GM23338 (cell line): ENCODE measurements around the gene KLHL26. TPM values are rescaled to one million over a fixed set of nuclear protein-coding genes. Genes with fewer than 3 reads are reported as not detected.

ENCODE experiments used
- ATAC-seq: fragments of 200-7000 bp; cut with Tn5 transposase; 3 replicates; pipeline ENCODE4 v1.9.1; 2020
- DNase-seq: peaks from one replicate; pipeline ENCODE4 v3.0.0-alpha.2; 2015; ENCODE audit warnings: low spot score
- H2AFZ ChIP-seq: fragments of 200-600 bp; sonication (generic); 2 replicates; pipeline ENCODE4 v1.8.0; 2016; ENCODE audit warnings: antibody characterized with exemption, mild to moderate bottlenecking, moderate library complexity
- H3F3A ChIP-seq: fragments of 200-600 bp; sonication (generic); replicated peaks from 2 replicates; pipeline ENCODE4 v1.8.0; 2017; ENCODE audit warnings: antibody characterized with exemption, mixed run types, low read depth
- H3K27ac ChIP-seq: fragments of 200-600 bp; sonication (generic); 2 replicates; pipeline ENCODE4 v1.6.1; 2016; ENCODE audit warnings: low read depth
- H3K27me3 ChIP-seq: fragments of 200-600 bp; sonication (generic); 2 replicates; pipeline ENCODE4 v1.8.0; 2016; ENCODE audit warnings: mild to moderate bottlenecking, mixed run types, moderate library complexity; ENCODE audit not compliant: insufficient read depth
- H3K36me3 ChIP-seq: fragments of 200-600 bp; sonication (generic); 2 replicates; pipeline ENCODE4 v1.8.0; 2016; ENCODE audit warnings: mild to moderate bottlenecking; ENCODE audit not compliant: insufficient read depth
- H3K4me1 ChIP-seq: fragments of 200-600 bp; sonication (generic); 2 replicates; pipeline ENCODE4 v1.8.0; 2016; ENCODE audit warnings: mild to moderate bottlenecking, moderate library complexity; ENCODE audit not compliant: insufficient read depth
- H3K4me2 ChIP-seq: fragments of 200-600 bp; sonication (generic); 2 replicates; pipeline ENCODE4 v1.7.1; 2017; ENCODE audit warnings: mixed run types
- H3K4me3 ChIP-seq: fragments of 200-600 bp; sonication (generic); 2 replicates; pipeline ENCODE4 v1.6.1; 2016; ENCODE audit warnings: mixed run types
- H3K79me2 ChIP-seq: fragments of 200-600 bp; sonication (generic); replicated peaks from 2 replicates; pipeline ENCODE4 v1.8.0; 2017; ENCODE audit warnings: mild to moderate bottlenecking; ENCODE audit not compliant: insufficient read depth
- H3K9me2 ChIP-seq: fragments of 200-600 bp; sonication (generic); 2 replicates; pipeline ENCODE4 v1.8.0; 2017; ENCODE audit not compliant: insufficient read depth
- H4K20me1 ChIP-seq: fragments of 200-600 bp; sonication (generic); replicated peaks from 2 replicates; pipeline ENCODE4 v1.8.0; 2017; ENCODE audit warnings: mild to moderate bottlenecking; ENCODE audit not compliant: insufficient read depth
- H3K27ac Mint-ChIP-seq: 2 replicates; pipeline ENCODE4 v1.8.0; 2020; ENCODE audit warnings: inconsistent platforms, mild to moderate bottlenecking, moderate library complexity, mixed read lengths
- H3K27me3 Mint-ChIP-seq: 3 replicates; pipeline ENCODE4 v1.8.0; 2022; ENCODE audit warnings: low read depth, mild to moderate bottlenecking, moderate library complexity, mixed read lengths, inconsistent platforms; ENCODE audit not compliant: insufficient read depth, poor library complexity
- H3K36me3 Mint-ChIP-seq: 3 replicates; pipeline ENCODE4 v1.8.0; 2021; ENCODE audit warnings: low read depth, mild to moderate bottlenecking, inconsistent platforms, moderate library complexity, mixed read lengths
- H3K4me1 Mint-ChIP-seq: 3 replicates; pipeline ENCODE4 v1.8.0; 2020; ENCODE audit warnings: mild to moderate bottlenecking, inconsistent platforms, mixed read lengths
- H3K4me3 Mint-ChIP-seq: 3 replicates; pipeline ENCODE4 v1.8.0; 2021; ENCODE audit warnings: moderate library complexity, mild to moderate bottlenecking, inconsistent platforms, mixed read lengths
- H3K9me3 Mint-ChIP-seq: 3 replicates; pipeline ENCODE4 v1.8.0; 2020; ENCODE audit warnings: moderate library complexity, mild to moderate bottlenecking, inconsistent platforms, mixed read lengths
- CREB1 ChIP-seq: fragments of 250-450 bp; sonication (Bioruptor Pico); IDR thresholded peaks from 2 replicates; pipeline ENCODE4 v1.5.0; 2020; ENCODE audit warnings: low read depth, mild to moderate bottlenecking, moderate library complexity
- EZH2 ChIP-seq: fragments of 200-600 bp; sonication (generic); IDR thresholded peaks from one replicate; pipeline ENCODE4 v1.8.0; 2017; ENCODE audit warnings: antibody characterized with exemption, mild to moderate bottlenecking, low read depth; ENCODE audit not compliant: unreplicated experiment
- EZH2phosphoT487 ChIP-seq: fragments of 200-600 bp; sonication (generic); IDR thresholded peaks from one replicate; pipeline ENCODE4 v1.8.1; 2018; ENCODE audit warnings: antibody characterized with exemption; ENCODE audit not compliant: unreplicated experiment
- JUNB ChIP-seq: IDR thresholded peaks from one replicate; pipeline ENCODE4 v1.6.1; 2016; ENCODE audit warnings: antibody characterized with exemption; ENCODE audit not compliant: unreplicated experiment
- NANOG ChIP-seq: IDR thresholded peaks from 2 replicates; pipeline ENCODE4 v1.6.1; 2016; ENCODE audit warnings: antibody characterized with exemption, borderline replicate concordance
- POLR2AphosphoS5 ChIP-seq: IDR thresholded peaks from 2 replicates; pipeline ENCODE4 v1.6.1; 2016; ENCODE audit warnings: antibody characterized with exemption, low read depth
- STAT1 ChIP-seq: IDR thresholded peaks from one replicate; pipeline ENCODE4 v1.6.1; 2016; ENCODE audit warnings: antibody characterized with exemption; ENCODE audit not compliant: unreplicated experiment
- ZNF114 ChIP-seq: fragments of 250-450 bp; sonication (Bioruptor Pico); IDR thresholded peaks from 2 replicates; pipeline ENCODE4 v1.5.0; 2020; ENCODE audit warnings: mild to moderate bottlenecking, moderate library complexity
- ZNF331 ChIP-seq: fragments of 250-450 bp; sonication (Bioruptor Pico); IDR thresholded peaks from 2 replicates; pipeline ENCODE4 v1.5.0; 2020; ENCODE audit warnings: low read depth, mild to moderate bottlenecking, moderate library complexity
- polyA plus RNA-seq: library from polyadenylated mRNA; unstranded; fragments of >200 nt; fragmentation: Nextera tagmentation; extraction: Ambion mirVana; gene quantifications from 2 replicates; pipeline ENCODE4 v1.2.1, GENCODE V29; 2016
- total RNA-seq: library from RNA; depleted of rRNA; stranded (reverse); fragments of >200 nt; shearing (Covaris generic); gene quantifications from 2 replicates; pipeline ENCODE4 v1.2.3, GENCODE V29; 2014
- TF ChIP-seq, protein P1 (sequence below), 2 experiments: fragments of 200-600 bp in 1 of 2; sonication (generic) in 1 of 2; conservative IDR thresholded peaks; 2 replicates each; pipeline versions ENCODE4 v1.5.1 to v1.6.1; 2016 to 2017; ENCODE audit warnings: antibody characterized with exemption in 2 of 2, low read depth in 2 of 2, mild to moderate bottlenecking in 2 of 2, moderate library complexity in 1 of 2
- TF ChIP-seq, protein P2 (sequence below): fragments of 250-450 bp; sonication (Bioruptor Pico); IDR thresholded peaks from 2 replicates; pipeline ENCODE4 v1.5.0; 2020; ENCODE audit warnings: mild to moderate bottlenecking, moderate library complexity
- TF ChIP-seq, protein P3 (sequence below): IDR thresholded peaks from 2 replicates; pipeline ENCODE4 v1.6.1; 2016; ENCODE audit warnings: antibody characterized with exemption
- TF ChIP-seq, protein P4 (sequence below): IDR thresholded peaks from one replicate; pipeline ENCODE4 v1.6.1; 2018; ENCODE audit warnings: antibody characterized with exemption; ENCODE audit not compliant: unreplicated experiment

The KLHL26 gene
- total and polyA plus RNA-seq, 2 experiments from 2014 or later = 3.6 to 11.2 TPM

DNA sequence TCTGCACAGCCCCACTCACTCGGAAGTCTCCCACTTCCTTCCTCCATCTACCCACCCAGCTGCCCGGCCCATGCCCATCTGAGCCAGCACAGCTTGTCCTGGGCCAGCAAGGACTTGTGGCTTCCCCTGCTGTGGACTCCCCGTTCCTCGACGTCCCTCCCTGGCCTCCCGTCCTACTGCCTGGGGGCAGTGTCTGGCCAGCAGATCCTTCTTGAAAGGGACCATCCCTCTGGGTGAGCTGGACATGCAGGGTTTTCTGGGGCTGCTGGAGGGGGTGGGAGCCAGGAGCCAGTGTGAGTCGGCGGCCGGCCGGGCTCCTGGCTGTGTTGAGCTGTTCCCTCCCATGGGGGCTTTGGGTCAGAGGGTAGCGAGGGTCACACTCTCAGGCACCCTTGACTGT lies 73.4 kb downstream of the KLHL26 start:
- Mint-ChIP-seq H3K4me1 (peaks cover 15% of the 10 kb centered on the region), H3K9me3 (no peaks in the 10 kb centered on the region), H3K27me3 (peaks cover 10% of the 10 kb centered on the region), H3K36me3 (no peaks in the 10 kb centered on the region), H3K4me3 (no peak overlapping the region), H3K27ac (no peak overlapping the region)
- Histone ChIP-seq H4K20me1 (peaks cover 23% of the 10 kb centered on the region), H2AFZ (no peak overlapping the region), H3K4me3 (no peak overlapping the region), H3F3A (no peaks in the 10 kb centered on the region), H3K4me1 (peaks cover 10% of the 10 kb centered on the region; the same call in 1 of the 2 replicates), H3K27ac (no peak overlapping the region), H3K36me3 (no peaks in the 10 kb centered on the region), H3K4me2 (no peak overlapping the region), H3K27me3 (no peaks in the 10 kb centered on the region), H3K9me2 (no peaks in the 10 kb centered on the region), H3K79me2 (peaks cover 32% of the 10 kb centered on the region)
- DNase-seq (no peak), ATAC-seq (no peak)
- TF ChIP-seq ZNF114 = no peak
- TF ChIP-seq CREB1 (CRISPR knock-in tag) = no peak
- no peak for TF ChIP-seq POLR2AphosphoS5
- no peak for TF ChIP-seq EZH2phosphoT487
- no peak for TF ChIP-seq EZH2
- no peak for TF ChIP-seq JUNB
- TF ChIP-seq, protein P1, sequence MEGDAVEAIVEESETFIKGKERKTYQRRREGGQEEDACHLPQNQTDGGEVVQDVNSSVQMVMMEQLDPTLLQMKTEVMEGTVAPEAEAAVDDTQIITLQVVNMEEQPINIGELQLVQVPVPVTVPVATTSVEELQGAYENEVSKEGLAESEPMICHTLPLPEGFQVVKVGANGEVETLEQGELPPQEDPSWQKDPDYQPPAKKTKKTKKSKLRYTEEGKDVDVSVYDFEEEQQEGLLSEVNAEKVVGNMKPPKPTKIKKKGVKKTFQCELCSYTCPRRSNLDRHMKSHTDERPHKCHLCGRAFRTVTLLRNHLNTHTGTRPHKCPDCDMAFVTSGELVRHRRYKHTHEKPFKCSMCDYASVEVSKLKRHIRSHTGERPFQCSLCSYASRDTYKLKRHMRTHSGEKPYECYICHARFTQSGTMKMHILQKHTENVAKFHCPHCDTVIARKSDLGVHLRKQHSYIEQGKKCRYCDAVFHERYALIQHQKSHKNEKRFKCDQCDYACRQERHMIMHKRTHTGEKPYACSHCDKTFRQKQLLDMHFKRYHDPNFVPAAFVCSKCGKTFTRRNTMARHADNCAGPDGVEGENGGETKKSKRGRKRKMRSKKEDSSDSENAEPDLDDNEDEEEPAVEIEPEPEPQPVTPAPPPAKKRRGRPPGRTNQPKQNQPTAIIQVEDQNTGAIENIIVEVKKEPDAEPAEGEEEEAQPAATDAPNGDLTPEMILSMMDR (conservative IDR thresholded peaks at IDR 0.05; ENCODE audit: low read depth in 2 of 2) = no peak
- TF ChIP-seq, protein P2, sequence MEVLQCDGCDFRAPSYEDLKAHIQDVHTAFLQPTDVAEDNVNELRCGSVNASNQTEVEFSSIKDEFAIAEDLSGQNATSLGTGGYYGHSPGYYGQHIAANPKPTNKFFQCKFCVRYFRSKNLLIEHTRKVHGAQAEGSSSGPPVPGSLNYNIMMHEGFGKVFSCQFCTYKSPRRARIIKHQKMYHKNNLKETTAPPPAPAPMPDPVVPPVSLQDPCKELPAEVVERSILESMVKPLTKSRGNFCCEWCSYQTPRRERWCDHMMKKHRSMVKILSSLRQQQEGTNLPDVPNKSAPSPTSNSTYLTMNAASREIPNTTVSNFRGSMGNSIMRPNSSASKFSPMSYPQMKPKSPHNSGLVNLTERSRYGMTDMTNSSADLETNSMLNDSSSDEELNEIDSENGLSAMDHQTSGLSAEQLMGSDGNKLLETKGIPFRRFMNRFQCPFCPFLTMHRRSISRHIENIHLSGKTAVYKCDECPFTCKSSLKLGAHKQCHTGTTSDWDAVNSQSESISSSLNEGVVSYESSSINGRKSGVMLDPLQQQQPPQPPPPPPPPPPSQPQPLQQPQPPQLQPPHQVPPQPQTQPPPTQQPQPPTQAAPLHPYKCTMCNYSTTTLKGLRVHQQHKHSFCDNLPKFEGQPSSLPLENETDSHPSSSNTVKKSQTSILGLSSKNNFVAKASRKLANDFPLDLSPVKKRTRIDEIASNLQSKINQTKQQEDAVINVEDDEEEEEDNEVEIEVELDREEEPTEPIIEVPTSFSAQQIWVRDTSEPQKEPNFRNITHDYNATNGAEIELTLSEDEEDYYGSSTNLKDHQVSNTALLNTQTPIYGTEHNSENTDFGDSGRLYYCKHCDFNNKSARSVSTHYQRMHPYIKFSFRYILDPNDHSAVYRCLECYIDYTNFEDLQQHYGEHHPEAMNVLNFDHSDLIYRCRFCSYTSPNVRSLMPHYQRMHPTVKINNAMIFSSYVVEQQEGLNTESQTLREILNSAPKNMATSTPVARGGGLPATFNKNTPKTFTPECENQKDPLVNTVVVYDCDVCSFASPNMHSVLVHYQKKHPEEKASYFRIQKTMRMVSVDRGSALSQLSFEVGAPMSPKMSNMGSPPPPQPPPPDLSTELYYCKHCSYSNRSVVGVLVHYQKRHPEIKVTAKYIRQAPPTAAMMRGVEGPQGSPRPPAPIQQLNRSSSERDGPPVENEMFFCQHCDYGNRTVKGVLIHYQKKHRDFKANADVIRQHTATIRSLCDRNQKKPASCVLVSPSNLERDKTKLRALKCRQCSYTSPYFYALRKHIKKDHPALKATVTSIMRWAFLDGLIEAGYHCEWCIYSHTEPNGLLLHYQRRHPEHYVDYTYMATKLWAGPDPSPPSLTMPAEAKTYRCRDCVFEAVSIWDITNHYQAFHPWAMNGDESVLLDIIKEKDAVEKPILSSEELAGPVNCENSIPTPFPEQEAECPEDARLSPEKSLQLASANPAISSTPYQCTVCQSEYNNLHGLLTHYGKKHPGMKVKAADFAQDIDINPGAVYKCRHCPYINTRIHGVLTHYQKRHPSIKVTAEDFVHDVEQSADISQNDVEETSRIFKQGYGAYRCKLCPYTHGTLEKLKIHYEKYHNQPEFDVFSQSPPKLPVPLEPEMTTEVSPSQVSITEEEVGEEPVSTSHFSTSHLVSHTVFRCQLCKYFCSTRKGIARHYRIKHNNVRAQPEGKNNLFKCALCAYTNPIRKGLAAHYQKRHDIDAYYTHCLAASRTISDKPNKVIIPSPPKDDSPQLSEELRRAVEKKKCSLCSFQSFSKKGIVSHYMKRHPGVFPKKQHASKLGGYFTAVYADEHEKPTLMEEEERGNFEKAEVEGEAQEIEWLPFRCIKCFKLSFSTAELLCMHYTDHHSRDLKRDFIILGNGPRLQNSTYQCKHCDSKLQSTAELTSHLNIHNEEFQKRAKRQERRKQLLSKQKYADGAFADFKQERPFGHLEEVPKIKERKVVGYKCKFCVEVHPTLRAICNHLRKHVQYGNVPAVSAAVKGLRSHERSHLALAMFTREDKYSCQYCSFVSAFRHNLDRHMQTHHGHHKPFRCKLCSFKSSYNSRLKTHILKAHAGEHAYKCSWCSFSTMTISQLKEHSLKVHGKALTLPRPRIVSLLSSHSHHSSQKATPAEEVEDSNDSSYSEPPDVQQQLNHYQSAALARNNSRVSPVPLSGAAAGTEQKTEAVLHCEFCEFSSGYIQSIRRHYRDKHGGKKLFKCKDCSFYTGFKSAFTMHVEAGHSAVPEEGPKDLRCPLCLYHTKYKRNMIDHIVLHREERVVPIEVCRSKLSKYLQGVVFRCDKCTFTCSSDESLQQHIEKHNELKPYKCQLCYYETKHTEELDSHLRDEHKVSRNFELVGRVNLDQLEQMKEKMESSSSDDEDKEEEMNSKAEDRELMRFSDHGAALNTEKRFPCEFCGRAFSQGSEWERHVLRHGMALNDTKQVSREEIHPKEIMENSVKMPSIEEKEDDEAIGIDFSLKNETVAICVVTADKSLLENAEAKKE (CRISPR knock-in tag) = no peak
- no peak for TF ChIP-seq NANOG
- no peak for TF ChIP-seq STAT1
- no peak for TF ChIP-seq ZNF331
- TF ChIP-seq, protein P3, sequence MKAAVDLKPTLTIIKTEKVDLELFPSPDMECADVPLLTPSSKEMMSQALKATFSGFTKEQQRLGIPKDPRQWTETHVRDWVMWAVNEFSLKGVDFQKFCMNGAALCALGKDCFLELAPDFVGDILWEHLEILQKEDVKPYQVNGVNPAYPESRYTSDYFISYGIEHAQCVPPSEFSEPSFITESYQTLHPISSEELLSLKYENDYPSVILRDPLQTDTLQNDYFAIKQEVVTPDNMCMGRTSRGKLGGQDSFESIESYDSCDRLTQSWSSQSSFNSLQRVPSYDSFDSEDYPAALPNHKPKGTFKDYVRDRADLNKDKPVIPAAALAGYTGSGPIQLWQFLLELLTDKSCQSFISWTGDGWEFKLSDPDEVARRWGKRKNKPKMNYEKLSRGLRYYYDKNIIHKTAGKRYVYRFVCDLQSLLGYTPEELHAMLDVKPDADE = no peak
- TF ChIP-seq, protein P4, sequence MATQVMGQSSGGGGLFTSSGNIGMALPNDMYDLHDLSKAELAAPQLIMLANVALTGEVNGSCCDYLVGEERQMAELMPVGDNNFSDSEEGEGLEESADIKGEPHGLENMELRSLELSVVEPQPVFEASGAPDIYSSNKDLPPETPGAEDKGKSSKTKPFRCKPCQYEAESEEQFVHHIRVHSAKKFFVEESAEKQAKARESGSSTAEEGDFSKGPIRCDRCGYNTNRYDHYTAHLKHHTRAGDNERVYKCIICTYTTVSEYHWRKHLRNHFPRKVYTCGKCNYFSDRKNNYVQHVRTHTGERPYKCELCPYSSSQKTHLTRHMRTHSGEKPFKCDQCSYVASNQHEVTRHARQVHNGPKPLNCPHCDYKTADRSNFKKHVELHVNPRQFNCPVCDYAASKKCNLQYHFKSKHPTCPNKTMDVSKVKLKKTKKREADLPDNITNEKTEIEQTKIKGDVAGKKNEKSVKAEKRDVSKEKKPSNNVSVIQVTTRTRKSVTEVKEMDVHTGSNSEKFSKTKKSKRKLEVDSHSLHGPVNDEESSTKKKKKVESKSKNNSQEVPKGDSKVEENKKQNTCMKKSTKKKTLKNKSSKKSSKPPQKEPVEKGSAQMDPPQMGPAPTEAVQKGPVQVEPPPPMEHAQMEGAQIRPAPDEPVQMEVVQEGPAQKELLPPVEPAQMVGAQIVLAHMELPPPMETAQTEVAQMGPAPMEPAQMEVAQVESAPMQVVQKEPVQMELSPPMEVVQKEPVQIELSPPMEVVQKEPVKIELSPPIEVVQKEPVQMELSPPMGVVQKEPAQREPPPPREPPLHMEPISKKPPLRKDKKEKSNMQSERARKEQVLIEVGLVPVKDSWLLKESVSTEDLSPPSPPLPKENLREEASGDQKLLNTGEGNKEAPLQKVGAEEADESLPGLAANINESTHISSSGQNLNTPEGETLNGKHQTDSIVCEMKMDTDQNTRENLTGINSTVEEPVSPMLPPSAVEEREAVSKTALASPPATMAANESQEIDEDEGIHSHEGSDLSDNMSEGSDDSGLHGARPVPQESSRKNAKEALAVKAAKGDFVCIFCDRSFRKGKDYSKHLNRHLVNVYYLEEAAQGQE = no peak
